ENCODE data around the gene PPFIBP2. TPM values are rescaled to one million over a fixed set of nuclear protein-coding genes. Genes with fewer than 3 reads are reported as not detected.
A peak's percentile ranks its signal among the peaks of the same experiment; 100 is the strongest.

PPFIBP2 gene
- total and polyA plus RNA-seq, 2 of the 13 experiments (the other 11 are each of a cell fraction or from before 2014, with no cell fraction given) = 15.0 to 52.5 TPM

DNA sequence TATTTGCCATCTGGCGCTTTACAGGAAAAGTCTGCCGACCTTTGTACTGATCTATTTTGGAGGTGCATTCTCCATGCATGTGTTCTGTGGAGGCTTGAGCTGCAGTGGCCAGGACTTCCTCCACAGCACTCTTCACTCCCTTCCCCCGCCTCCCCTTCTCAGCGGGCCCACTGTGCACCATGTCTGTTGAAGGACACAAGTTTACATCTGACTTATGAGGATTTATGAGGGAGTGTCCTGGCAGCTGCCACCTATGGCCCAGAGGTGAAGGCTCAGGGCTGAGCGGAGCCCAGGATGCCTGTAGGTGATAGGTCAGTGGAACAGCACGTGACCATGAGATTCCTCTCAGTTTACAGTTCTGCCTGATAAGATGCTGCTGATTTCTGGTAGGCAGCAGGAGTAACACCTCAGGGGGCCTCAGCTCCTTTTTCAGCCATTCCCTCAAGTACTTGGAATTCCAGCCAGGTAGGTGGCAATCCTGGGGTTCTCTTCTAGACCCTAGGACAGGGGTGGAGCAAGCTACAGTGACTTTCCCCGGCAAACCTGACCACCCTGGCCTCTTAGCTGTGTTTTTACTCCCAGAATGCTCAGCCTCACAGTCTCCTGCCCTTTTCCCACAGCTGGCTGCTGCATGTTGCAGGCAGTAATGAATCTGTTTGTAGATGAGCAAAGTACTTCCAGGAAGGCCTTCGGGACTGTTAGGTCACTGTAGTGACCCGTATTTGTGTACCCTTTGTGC lies 59.9 kb downstream of the PPFIBP2 start (continued):
- peak; percentile 23; the same call in 1 of the 2 replicates for TF ChIP-seq YEATS4 (CRISPR knock-in tag; IDR thresholded peaks at IDR 0.05; ENCODE audit: borderline replicate concordance)
- TF ChIP-seq, protein P1, sequence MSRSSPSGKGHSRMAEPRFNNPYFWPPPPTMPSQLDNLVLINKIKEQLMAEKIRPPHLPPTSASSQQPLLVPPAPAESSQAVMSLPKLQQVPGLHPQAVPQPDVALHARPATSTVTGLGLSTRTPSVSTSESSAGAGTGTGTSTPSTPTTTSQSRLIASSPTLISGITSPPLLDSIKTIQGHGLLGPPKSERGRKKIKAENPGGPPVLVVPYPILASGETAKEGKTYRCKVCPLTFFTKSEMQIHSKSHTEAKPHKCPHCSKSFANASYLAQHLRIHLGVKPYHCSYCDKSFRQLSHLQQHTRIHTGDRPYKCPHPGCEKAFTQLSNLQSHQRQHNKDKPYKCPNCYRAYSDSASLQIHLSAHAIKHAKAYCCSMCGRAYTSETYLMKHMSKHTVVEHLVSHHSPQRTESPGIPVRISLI (CRISPR knock-in tag; IDR thresholded peaks at IDR 0.05; ENCODE audit: borderline replicate concordance) = peak; percentile 10; the same call in 1 of the 2 replicates
- peak; percentile 64 for TF ChIP-seq NFYB (CRISPR knock-in tag; IDR thresholded peaks at IDR 0.05)
- TF ChIP-seq NRL (CRISPR knock-in tag; IDR thresholded peaks at IDR 0.05; ENCODE audit: borderline replicate concordance) = no peak
- TF ChIP-seq ZNF562 (CRISPR knock-in tag; IDR thresholded peaks at IDR 0.05; ENCODE audit: borderline replicate concordance) = no peak
- TF ChIP-seq ZMAT3 (CRISPR knock-in tag; conservative IDR thresholded peaks at IDR 0.05) = peak; percentile 41; the same call in 1 of the 2 replicates
- TF ChIP-seq ZFP37 (CRISPR knock-in tag; IDR thresholded peaks at IDR 0.05; ENCODE audit: borderline replicate concordance) = no peak
- no peak for TF ChIP-seq NONO (IDR thresholded peaks at IDR 0.05)
- TF ChIP-seq NONO (CRISPR knock-in tag; conservative IDR thresholded peaks at IDR 0.05) = peak; percentile 66; the same call in 1 of the 2 replicates
- peak; percentile 81; the same call in 1 of the 2 replicates for TF ChIP-seq NCOR1 (IDR thresholded peaks at IDR 0.05; ENCODE audit: borderline replicate concordance, low read length)
- no peak for TF ChIP-seq MAZ (IDR thresholded peaks at IDR 0.05; ENCODE audit: borderline replicate concordance, low read depth, low read length)
- TF ChIP-seq MAZ (CRISPR knock-in tag; IDR thresholded peaks at IDR 0.05; ENCODE audit: low read depth) = peak; percentile 70; the same call in 1 of the 2 replicates
- TF ChIP-seq, protein P2, sequence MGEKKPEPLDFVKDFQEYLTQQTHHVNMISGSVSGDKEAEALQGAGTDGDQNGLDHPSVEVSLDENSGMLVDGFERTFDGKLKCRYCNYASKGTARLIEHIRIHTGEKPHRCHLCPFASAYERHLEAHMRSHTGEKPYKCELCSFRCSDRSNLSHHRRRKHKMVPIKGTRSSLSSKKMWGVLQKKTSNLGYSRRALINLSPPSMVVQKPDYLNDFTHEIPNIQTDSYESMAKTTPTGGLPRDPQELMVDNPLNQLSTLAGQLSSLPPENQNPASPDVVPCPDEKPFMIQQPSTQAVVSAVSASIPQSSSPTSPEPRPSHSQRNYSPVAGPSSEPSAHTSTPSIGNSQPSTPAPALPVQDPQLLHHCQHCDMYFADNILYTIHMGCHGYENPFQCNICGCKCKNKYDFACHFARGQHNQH (CRISPR knock-in tag; IDR thresholded peaks at IDR 0.05) = peak; percentile 84; the same call in 1 of the 2 replicates
- no peak for TF ChIP-seq ARNT2 (CRISPR knock-in tag; IDR thresholded peaks at IDR 0.05; ENCODE audit: low read depth)
- TF ChIP-seq MIER3 (CRISPR knock-in tag; IDR thresholded peaks at IDR 0.05; ENCODE audit: borderline replicate concordance) = peak; percentile 11; the same call in 1 of the 2 replicates
- TF ChIP-seq NKX3-1 (CRISPR knock-in tag; IDR thresholded peaks at IDR 0.05) = no peak
- TF ChIP-seq BRD4 (CRISPR knock-in tag; IDR thresholded peaks at IDR 0.05) = peak; percentile 25; the same call in 1 of the 2 replicates
- 0 out of 2 replicates have a peak, but pooled peaks have one; percentile 40 for TF ChIP-seq ZNF335 (CRISPR knock-in tag; IDR thresholded peaks at IDR 0.05)
- no peak for TF ChIP-seq ZZZ3 (CRISPR knock-in tag; IDR thresholded peaks at IDR 0.05; ENCODE audit: borderline replicate concordance)
- TF ChIP-seq ZNF7 (CRISPR knock-in tag; IDR thresholded peaks at IDR 0.05) = no peak
- peak; percentile 79 for TF ChIP-seq MED1 (CRISPR knock-in tag; IDR thresholded peaks at IDR 0.05)
- TF ChIP-seq PPARG (CRISPR knock-in tag; conservative IDR thresholded peaks at IDR 0.05) = peak; percentile 93; the same call in 1 of the 2 replicates
- TF ChIP-seq ZNF510 (CRISPR knock-in tag; IDR thresholded peaks at IDR 0.05; ENCODE audit: low read depth) = peak; percentile 37; the same call in 1 of the 2 replicates
- peak; percentile 61; the same call in 1 of the 2 replicates for TF ChIP-seq ZSCAN31 (CRISPR knock-in tag; IDR thresholded peaks at IDR 0.05; ENCODE audit: low read depth)
- no peak for TF ChIP-seq ZNF546 (CRISPR knock-in tag; conservative IDR thresholded peaks at IDR 0.05)
- peak; percentile 20; the same call in 1 of the 2 replicates for TF ChIP-seq NR2C2 (CRISPR knock-in tag; IDR thresholded peaks at IDR 0.05; ENCODE audit: borderline replicate concordance)
